ENCODE data around the gene TREM1. TPM values are rescaled to one million over a fixed set of nuclear protein-coding genes. Genes with fewer than 3 reads are reported as not detected.
"Not testable (repeated sequence)": the region's sequence is repeated elsewhere in the genome, so short reads cannot be mapped to it uniquely, and the experiment has no call there.

The TREM1 gene
- polyA plus RNA-seq, 2 donors, result 0.15 to 0.43 TPM

DNA sequence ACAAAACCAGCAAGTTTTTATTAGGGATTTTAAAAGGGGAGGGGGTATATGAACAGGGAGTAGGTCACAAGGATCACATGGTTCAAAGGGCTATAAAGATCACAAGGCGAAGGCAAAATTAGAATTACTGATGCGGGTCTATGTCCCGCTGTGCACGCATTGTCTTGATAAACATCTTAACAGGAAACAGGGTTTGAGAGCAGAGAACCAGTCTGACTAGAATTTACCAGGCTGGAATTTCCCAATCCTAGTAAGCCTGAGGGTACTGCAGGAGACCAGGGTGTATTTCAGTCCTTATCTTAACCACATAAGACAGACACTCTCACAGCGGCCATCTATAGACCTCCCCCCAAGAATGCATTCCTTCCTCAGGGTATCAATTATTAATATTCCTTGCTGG lies 10.8 kb upstream of the TREM1 start:
- H3K9me3 ChIP-seq (ENCODE audit: control insufficient read depth in 2 of 2, insufficient read depth in 1 of 2, low read depth in 1 of 2, low read length in 1 of 2); H3K36me3 ChIP-seq (ENCODE audit: control insufficient read depth in 2 of 2, insufficient read depth in 2 of 2, low read length in 1 of 2); H3K4me3 ChIP-seq (ENCODE audit: low read depth in 1 of 2, low read length in 2 of 2); H3K27me3 ChIP-seq (ENCODE audit: control insufficient read depth in 1 of 2, insufficient read depth in 2 of 2, low read length in 2 of 2); H3K27ac ChIP-seq (ENCODE audit: low read depth in 2 of 2, low read length in 1 of 2); H3K4me1 ChIP-seq (ENCODE audit: control insufficient read depth in 2 of 2, insufficient read depth in 2 of 2, low read length in 1 of 2): not testable (repeated sequence)
- 68 to 69% methylated on average over 5 of the region's 5 CpGs for WGBS, 2 donors

DNA sequence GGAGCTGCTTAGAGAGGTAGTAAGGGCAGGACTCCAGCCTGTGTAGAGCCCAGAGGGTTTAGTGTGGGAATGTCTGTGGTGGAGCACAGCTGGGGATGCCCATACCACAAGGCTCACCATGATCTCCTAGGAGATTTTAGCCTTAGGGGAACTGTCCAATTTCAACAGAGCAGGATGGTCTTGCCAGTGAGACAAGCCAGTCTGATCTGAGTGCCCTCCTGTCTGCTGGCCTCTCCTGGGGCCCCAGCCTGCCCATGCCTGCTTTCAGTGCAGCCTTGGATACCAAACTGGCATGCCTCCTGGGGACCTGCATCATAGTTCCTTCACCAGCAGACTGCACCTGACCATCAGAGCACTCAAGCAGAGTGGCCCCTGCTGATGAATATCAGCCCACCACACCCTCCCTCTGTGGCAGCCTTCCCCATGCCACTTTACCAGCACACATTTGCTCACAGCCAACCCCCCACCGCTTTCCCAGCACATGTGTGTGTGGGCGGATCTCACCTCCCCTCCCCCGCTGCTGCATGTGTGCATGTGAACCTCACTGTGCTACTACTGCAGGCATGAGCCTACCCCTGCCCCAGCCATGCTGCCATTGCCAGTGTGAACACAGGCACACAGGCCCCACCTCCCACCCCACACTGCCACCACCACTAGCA lies 7.9 kb upstream of the TREM1 start:
- WGBS, 2 donors, result 85 to 87% methylated on average over 3 of the region's 3 CpGs
- H3K4me1 ChIP-seq (ENCODE audit: control insufficient read depth in 2 of 2, insufficient read depth in 2 of 2, low read length in 1 of 2), result no peaks in the 10 kb centered on the region
- H3K4me3 ChIP-seq (ENCODE audit: low read depth in 1 of 2, low read length in 2 of 2), result no peak overlapping the region
- H3K36me3 ChIP-seq (ENCODE audit: control insufficient read depth in 2 of 2, insufficient read depth in 2 of 2, low read length in 1 of 2), result no peaks in the 10 kb centered on the region
- no peaks in the 10 kb centered on the region for H3K27me3 ChIP-seq (ENCODE audit: control insufficient read depth in 1 of 2, insufficient read depth in 2 of 2, low read length in 2 of 2)
- no peak overlapping the region for H3K27ac ChIP-seq (ENCODE audit: low read depth in 2 of 2, low read length in 1 of 2)
- H3K9me3 ChIP-seq (ENCODE audit: control insufficient read depth in 2 of 2, insufficient read depth in 1 of 2, low read depth in 1 of 2, low read length in 1 of 2), result no peaks in the 10 kb centered on the region

DNA sequence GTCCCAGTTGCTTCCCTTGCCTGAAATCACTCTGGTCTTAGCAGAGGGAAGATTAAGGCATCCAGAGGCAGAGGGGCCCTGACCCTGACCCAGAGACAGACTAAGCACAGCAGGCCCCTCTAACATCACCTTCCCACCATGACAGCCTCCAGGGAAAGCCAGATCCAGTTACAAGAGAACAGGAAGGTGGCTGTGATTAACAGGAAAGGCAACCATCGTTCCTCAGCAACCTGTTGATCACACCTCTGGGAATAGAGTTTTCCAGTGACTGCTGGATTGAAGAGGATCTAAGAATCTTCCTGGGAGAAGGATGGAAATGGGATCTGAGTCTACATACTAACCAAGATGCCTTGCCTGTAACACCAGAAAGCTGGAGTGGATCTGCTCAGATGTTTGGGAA lies 5.2 kb upstream of the TREM1 start:
- H3K27ac ChIP-seq (ENCODE audit: low read depth in 2 of 2, low read length in 1 of 2), result no peak overlapping the region
- H3K27me3 ChIP-seq (ENCODE audit: control insufficient read depth in 1 of 2, insufficient read depth in 2 of 2, low read length in 2 of 2), result no peaks in the 10 kb centered on the region
- 62 to 79% methylated on average over 1 of the region's 1 CpG for WGBS, 2 donors
- H3K9me3 ChIP-seq (ENCODE audit: control insufficient read depth in 2 of 2, insufficient read depth in 1 of 2, low read depth in 1 of 2, low read length in 1 of 2), result no peaks in the 10 kb centered on the region
- H3K4me1 ChIP-seq (ENCODE audit: control insufficient read depth in 2 of 2, insufficient read depth in 2 of 2, low read length in 1 of 2), result no peaks in the 10 kb centered on the region
- H3K4me3 ChIP-seq (ENCODE audit: low read depth in 1 of 2, low read length in 2 of 2), result no peak overlapping the region
- no peaks in the 10 kb centered on the region for H3K36me3 ChIP-seq (ENCODE audit: control insufficient read depth in 2 of 2, insufficient read depth in 2 of 2, low read length in 1 of 2)

DNA sequence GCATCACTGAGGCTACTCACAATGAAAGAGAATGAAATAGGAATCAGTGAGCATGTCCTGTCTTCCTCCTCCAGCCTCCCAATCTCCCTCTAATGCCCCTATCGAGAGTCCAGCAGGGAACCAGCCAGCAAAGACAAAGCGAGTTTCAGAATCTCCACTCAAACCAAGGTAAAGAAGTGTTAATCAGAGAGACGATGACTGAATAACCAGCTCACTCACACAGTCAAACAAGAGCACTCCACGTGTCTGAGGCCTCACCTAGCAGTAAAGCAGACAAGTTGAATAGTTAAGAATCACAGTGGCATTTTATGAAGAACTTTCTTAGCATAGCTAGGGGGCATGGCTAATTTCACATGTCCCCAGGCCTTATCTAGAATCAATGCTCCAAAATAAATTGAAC lies 3.3 kb upstream of the TREM1 start:
- H3K4me3 ChIP-seq (ENCODE audit: low read depth in 1 of 2, low read length in 2 of 2), result no peak overlapping the region
- no peaks in the 10 kb centered on the region for H3K4me1 ChIP-seq (ENCODE audit: control insufficient read depth in 2 of 2, insufficient read depth in 2 of 2, low read length in 1 of 2)
- H3K36me3 ChIP-seq (ENCODE audit: control insufficient read depth in 2 of 2, insufficient read depth in 2 of 2, low read length in 1 of 2), result no peaks in the 10 kb centered on the region
- WGBS, 2 donors, result 85 to 89% methylated on average over 4 of the region's 4 CpGs
- H3K27ac ChIP-seq (ENCODE audit: low read depth in 2 of 2, low read length in 1 of 2), result no peak overlapping the region
- H3K9me3 ChIP-seq (ENCODE audit: control insufficient read depth in 2 of 2, insufficient read depth in 1 of 2, low read depth in 1 of 2, low read length in 1 of 2), result no peaks in the 10 kb centered on the region
- no peaks in the 10 kb centered on the region for H3K27me3 ChIP-seq (ENCODE audit: control insufficient read depth in 1 of 2, insufficient read depth in 2 of 2, low read length in 2 of 2)

DNA sequence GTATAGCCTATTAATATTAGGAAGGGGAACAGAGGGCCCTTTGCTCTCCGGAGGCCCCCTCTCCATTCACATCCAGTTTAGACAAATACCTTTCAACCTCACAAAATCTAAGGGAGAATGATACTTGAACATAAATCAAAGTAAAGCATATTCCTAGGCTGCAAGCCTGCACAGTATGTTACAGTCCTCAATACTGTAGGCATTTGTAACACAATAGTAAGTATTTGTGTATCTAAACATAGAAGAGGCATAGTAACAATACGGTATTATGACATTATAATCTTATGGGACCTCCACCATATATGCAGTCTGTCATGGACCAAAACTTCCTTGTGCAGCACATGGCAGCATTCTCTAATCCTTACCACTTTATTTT lies 2.3 kb upstream of the TREM1 start:
- WGBS, 2 donors, result 62 to 80% methylated on average over 2 of the region's 2 CpGs
- no peaks in the 10 kb centered on the region for H3K9me3 ChIP-seq (ENCODE audit: control insufficient read depth in 2 of 2, insufficient read depth in 1 of 2, low read depth in 1 of 2, low read length in 1 of 2)
- H3K27me3 ChIP-seq (ENCODE audit: control insufficient read depth in 1 of 2, insufficient read depth in 2 of 2, low read length in 2 of 2), result no peaks in the 10 kb centered on the region
- H3K4me1 ChIP-seq (ENCODE audit: control insufficient read depth in 2 of 2, insufficient read depth in 2 of 2, low read length in 1 of 2), result no peaks in the 10 kb centered on the region
- no peak overlapping the region for H3K27ac ChIP-seq (ENCODE audit: low read depth in 2 of 2, low read length in 1 of 2)
- no peak overlapping the region for H3K4me3 ChIP-seq (ENCODE audit: low read depth in 1 of 2, low read length in 2 of 2)
- H3K36me3 ChIP-seq (ENCODE audit: control insufficient read depth in 2 of 2, insufficient read depth in 2 of 2, low read length in 1 of 2), result no peaks in the 10 kb centered on the region

DNA sequence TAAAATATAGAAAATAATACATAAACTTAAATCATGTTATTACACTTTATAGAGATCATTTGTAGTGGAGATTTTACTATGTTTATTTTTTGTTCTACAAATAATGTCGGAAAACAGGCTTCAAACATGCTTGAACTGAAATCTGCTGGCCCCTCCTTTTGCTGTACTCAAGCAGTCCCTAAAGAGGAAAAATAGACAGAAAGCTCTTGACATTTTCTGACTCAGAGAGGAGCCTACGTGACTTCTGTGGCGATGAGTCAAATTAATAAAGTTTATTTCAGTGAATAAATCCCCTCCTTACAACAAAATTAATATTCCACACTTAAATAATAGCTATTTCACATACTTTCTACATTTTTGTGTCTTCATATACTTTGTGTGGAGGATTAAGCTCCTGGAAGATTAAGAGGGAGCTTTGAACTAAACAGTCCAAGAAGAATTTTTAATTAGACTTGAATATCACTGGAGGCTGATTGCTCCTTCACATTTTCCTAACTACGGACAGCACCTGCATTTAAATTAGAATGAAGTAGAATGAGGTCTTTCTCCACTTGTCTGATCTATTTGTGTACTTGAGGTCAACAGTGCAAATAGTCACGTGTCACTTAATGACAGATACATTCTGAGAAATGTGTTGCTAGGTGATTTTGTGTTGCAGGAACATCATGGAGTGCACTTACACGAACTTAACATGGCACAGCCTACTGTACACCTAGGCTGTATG lies 1.7 kb upstream of the TREM1 start:
- Histone ChIP-seq H3K4me1 (ENCODE audit: control insufficient read depth in 2 of 2, insufficient read depth in 2 of 2, low read length in 1 of 2) (no peaks in the 10 kb centered on the region), H3K4me3 (ENCODE audit: low read depth in 1 of 2, low read length in 2 of 2) (no peak overlapping the region), H3K27ac (ENCODE audit: low read depth in 2 of 2, low read length in 1 of 2) (no peak overlapping the region), H3K27me3 (ENCODE audit: control insufficient read depth in 1 of 2, insufficient read depth in 2 of 2, low read length in 2 of 2) (no peaks in the 10 kb centered on the region), H3K36me3 (ENCODE audit: control insufficient read depth in 2 of 2, insufficient read depth in 2 of 2, low read length in 1 of 2) (no peaks in the 10 kb centered on the region), H3K9me3 (ENCODE audit: control insufficient read depth in 2 of 2, insufficient read depth in 1 of 2, low read depth in 1 of 2, low read length in 1 of 2) (no peaks in the 10 kb centered on the region)
- 38 to 45% methylated on average over 6 of the region's 6 CpGs for WGBS, 2 donors

DNA sequence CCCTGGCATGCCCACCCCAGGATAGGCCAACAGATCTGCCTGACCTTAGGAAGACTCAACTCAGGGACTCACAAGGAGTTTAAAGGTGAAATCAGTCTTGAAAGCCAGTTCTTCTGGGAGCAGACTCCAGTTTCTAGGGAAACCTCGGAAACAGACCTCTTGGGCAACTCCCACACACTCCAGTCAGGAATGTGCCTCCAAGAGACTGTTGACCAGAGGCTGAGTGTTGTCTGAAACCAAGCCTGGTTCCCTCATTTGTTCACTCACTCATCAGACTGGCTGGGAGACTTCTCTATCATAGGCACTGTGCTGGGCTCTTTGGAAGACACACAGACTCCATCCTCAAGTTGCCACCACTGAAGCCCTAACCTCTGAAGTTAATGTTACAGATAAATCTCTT lies 1.8 kb downstream of the TREM1 start:
- Histone ChIP-seq H3K4me1 (ENCODE audit: control insufficient read depth in 2 of 2, insufficient read depth in 2 of 2, low read length in 1 of 2) (no peaks in the 10 kb centered on the region), H3K36me3 (ENCODE audit: control insufficient read depth in 2 of 2, insufficient read depth in 2 of 2, low read length in 1 of 2) (no peaks in the 10 kb centered on the region), H3K27ac (ENCODE audit: low read depth in 2 of 2, low read length in 1 of 2) (no peak overlapping the region), H3K9me3 (ENCODE audit: control insufficient read depth in 2 of 2, insufficient read depth in 1 of 2, low read depth in 1 of 2, low read length in 1 of 2) (no peaks in the 10 kb centered on the region), H3K4me3 (ENCODE audit: low read depth in 1 of 2, low read length in 2 of 2) (no peak overlapping the region), H3K27me3 (ENCODE audit: control insufficient read depth in 1 of 2, insufficient read depth in 2 of 2, low read length in 2 of 2) (no peaks in the 10 kb centered on the region)
- WGBS, 2 donors, result 39 to 63% methylated on average over 1 of the region's 1 CpG

DNA sequence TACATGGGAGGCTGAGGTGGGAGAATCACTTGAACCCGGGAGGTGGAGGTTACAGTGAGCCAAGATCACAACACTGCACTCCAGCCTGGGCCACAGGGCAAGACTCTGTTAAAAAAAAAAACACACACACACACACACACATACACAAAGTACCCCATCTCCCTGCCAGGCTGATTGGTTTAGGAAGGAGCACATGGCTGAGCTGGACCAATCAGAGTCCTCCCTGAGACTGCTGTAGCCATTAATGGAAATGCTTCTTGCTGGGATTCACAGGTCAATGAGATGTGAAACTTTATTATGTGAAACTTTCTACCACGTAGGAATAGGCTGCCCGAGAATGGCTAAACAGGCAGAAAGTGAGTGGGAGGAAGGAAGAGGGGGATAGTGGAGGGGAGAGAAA lies 2.9 kb downstream of the TREM1 start:
- Histone ChIP-seq H3K4me3 (ENCODE audit: low read depth in 1 of 2, low read length in 2 of 2) (no peak overlapping the region), H3K4me1 (ENCODE audit: control insufficient read depth in 2 of 2, insufficient read depth in 2 of 2, low read length in 1 of 2) (no peaks in the 10 kb centered on the region), H3K9me3 (ENCODE audit: control insufficient read depth in 2 of 2, insufficient read depth in 1 of 2, low read depth in 1 of 2, low read length in 1 of 2) (no peaks in the 10 kb centered on the region), H3K36me3 (ENCODE audit: control insufficient read depth in 2 of 2, insufficient read depth in 2 of 2, low read length in 1 of 2) (no peaks in the 10 kb centered on the region), H3K27ac (ENCODE audit: low read depth in 2 of 2, low read length in 1 of 2) (no peak overlapping the region), H3K27me3 (ENCODE audit: control insufficient read depth in 1 of 2, insufficient read depth in 2 of 2, low read length in 2 of 2) (no peaks in the 10 kb centered on the region)
- whole genome bisulfite sequencing, 2 donors, result 67 to 77% methylated on average over 3 of the region's 3 CpGs

DNA sequence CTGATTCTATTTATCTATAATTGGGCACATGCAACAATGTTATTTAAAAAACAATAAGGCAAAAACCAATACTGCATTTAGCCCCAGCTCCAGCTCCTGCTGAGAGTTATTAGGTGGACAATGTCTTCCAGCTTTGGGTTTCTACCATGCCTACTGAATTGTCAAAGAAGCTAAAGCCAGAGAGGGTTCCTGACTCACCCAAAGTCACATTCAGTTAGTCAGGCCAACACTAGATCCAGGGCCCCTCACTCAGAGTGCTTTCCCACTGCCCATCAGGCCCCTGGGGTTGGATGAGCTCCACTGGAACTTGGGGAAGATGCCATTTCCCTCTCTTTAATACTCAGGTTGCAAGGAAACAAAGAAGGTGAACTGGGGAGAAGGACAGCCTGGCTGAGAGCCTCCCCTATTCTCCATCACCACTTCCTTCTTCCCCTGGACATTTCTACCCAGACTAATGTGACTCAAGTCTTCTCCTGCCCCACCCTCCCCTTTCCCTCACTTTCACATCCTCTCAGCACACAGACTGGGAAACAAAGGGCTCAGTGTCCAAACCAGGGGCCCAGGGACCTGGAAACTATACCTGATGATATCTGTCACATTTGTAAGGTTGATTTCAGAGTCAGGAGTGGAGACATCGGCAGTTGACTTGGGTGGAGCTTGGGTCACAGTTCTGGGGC lies 6.0 kb downstream of the TREM1 start:
- no peaks in the 10 kb centered on the region for H3K27me3 ChIP-seq (ENCODE audit: control insufficient read depth in 1 of 2, insufficient read depth in 2 of 2, low read length in 2 of 2)
- WGBS, 2 donors, result 75 to 81% methylated on average over 1 of the region's 1 CpG
- no peaks in the 10 kb centered on the region for H3K4me1 ChIP-seq (ENCODE audit: control insufficient read depth in 2 of 2, insufficient read depth in 2 of 2, low read length in 1 of 2)
- no peak overlapping the region for H3K27ac ChIP-seq (ENCODE audit: low read depth in 2 of 2, low read length in 1 of 2)
- no peaks in the 10 kb centered on the region for H3K9me3 ChIP-seq (ENCODE audit: control insufficient read depth in 2 of 2, insufficient read depth in 1 of 2, low read depth in 1 of 2, low read length in 1 of 2)
- H3K36me3 ChIP-seq (ENCODE audit: control insufficient read depth in 2 of 2, insufficient read depth in 2 of 2, low read length in 1 of 2), result no peaks in the 10 kb centered on the region
- H3K4me3 ChIP-seq (ENCODE audit: low read depth in 1 of 2, low read length in 2 of 2), result no peak overlapping the region

Measured in esophagus (tissue), 2 donors.